GM12878 (cell line): ENCODE data around the gene TTC16. TPM values are rescaled to one million over a fixed set of nuclear protein-coding genes. Genes with fewer than 3 reads are reported as not detected.
A peak's percentile ranks its signal among the peaks of the same experiment; 100 is the strongest.

Experiments
- ATAC-seq: fragments of 200-7000 bp; cut with Tn5 transposase; 3 replicates; pipeline ENCODE4 v1.9.1; 2020; ENCODE audit warnings: mild to moderate bottlenecking, moderate library complexity
- BruUV-seq: library from RNA; stranded (reverse); fragments of 400-500 nt; replicated peaks from 2 replicates; lab custom pipeline; 2021; lab: Mats Ljungman, UMichigan
- CTCF ChIA-PET: fragments of 300-600 bp; sonication (Branson Sonifier 250); formaldehyde crosslinking; extraction: SDS; loops from one replicate; lab custom pipeline; 2021; ENCODE audit warnings: inconsistent platforms; lab: Yijun Ruan, JAX
- POLR2A ChIA-PET: fragments of 350-600 bp; formaldehyde crosslinking; extraction: SDS; loops from one replicate; lab custom pipeline; 2021; ENCODE audit warnings: inconsistent platforms; lab: Charles Lee
- RAD21 ChIA-PET: fragments of 300-600 bp; sonication (Branson Sonifier 250); formaldehyde crosslinking; loops from one replicate; lab custom pipeline; 2023; ENCODE audit warnings: antibody characterized with exemption; ENCODE audit not compliant: unreplicated experiment; lab: Charles Lee
- SMC1A ChIA-PET: fragments of 300-600 bp; sonication (Branson Sonifier 250); formaldehyde crosslinking; loops from one replicate; lab custom pipeline; 2023; ENCODE audit not compliant: unreplicated experiment, uncharacterized antibody; lab: Charles Lee
- DNase-seq: peaks from one replicate; pipeline ENCODE4 v3.0.0-alpha.2; 2011; ENCODE audit warnings: low read depth, low spot score
- FAIRE-seq: peaks from 3 replicates; lab custom pipeline; 2011; peaks lifted over from hg19 to GRCh38; lab: Jason Lieb, UNC
- H2AFZ ChIP-seq: 2 replicates; pipeline ENCODE4 v1.6.0; 2011; ENCODE audit warnings: low read depth, low read length, control low read depth; ENCODE audit not compliant: control insufficient read depth
- H3K27ac ChIP-seq: 2 replicates; pipeline ENCODE4 v1.5.1; 2011; ENCODE audit warnings: control low read depth; ENCODE audit not compliant: control insufficient read depth, insufficient read depth
- H3K27me3 ChIP-seq, 2 experiments: replicated peaks in 1 of 2; 2 replicates each; pipeline versions ENCODE4 v1.6.0 to v1.6.1; 2011; ENCODE audit warnings: low read length in 1 of 2; ENCODE audit not compliant: control insufficient read depth in 2 of 2, insufficient read depth in 2 of 2
- H3K36me3 ChIP-seq, 2 experiments: 2 replicates each; pipeline ENCODE4 v1.5.1; 2011; ENCODE audit warnings: low read length in 1 of 2; ENCODE audit not compliant: control insufficient read depth in 2 of 2, insufficient read depth in 2 of 2
- H3K4me1 ChIP-seq: 2 replicates; pipeline ENCODE4 v1.6.1; 2011; ENCODE audit warnings: mild to moderate bottlenecking, low read length, moderate library complexity, mixed read lengths; ENCODE audit not compliant: control insufficient read depth, insufficient read depth
- H3K4me2 ChIP-seq: 2 replicates; pipeline ENCODE4 v1.6.0; 2011; ENCODE audit warnings: control low read depth; ENCODE audit not compliant: control insufficient read depth, insufficient read depth
- H3K4me3 ChIP-seq: fragments of 200-600 bp; sonication (generic); 2 replicates; pipeline ENCODE4 v1.5.1; 2016
- H3K79me2 ChIP-seq: 2 replicates; pipeline ENCODE4 v1.6.0; 2011; ENCODE audit warnings: low read length; ENCODE audit not compliant: control insufficient read depth, insufficient read depth
- H3K9ac ChIP-seq: 2 replicates; pipeline ENCODE4 v1.8.0; 2011; ENCODE audit warnings: low read length, control low read depth, mixed read lengths; ENCODE audit not compliant: control insufficient read depth, insufficient read depth
- H3K9me3 ChIP-seq: replicated peaks from 3 replicates; pipeline ENCODE4 v1.5.1; 2011; ENCODE audit warnings: mild to moderate bottlenecking, low read length; ENCODE audit not compliant: control insufficient read depth, insufficient read depth
- H4K20me1 ChIP-seq: 2 replicates; pipeline ENCODE4 v1.6.0; 2011; ENCODE audit not compliant: control insufficient read depth, insufficient read depth
- PKNOX1 ChIP-seq: fragments of 450-650 bp; IDR thresholded peaks from 2 replicates; pipeline ENCODE4 v1.6.1; 2016; ENCODE audit warnings: mild to moderate bottlenecking
- REST ChIP-seq: IDR thresholded peaks from 2 replicates; pipeline ENCODE4 v1.6.1; 2012; ENCODE audit warnings: mild to moderate bottlenecking, low read depth, low read length
- WGBS: methylation state at CpG from one replicate; pipeline ENCODE4 v1.1.6; 2016; ENCODE audit warnings: low lambda C conversion rate; ENCODE audit not compliant: insufficient replicate concordance, insufficient coverage; ENCODE audit errors: missing lambda C conversion rate; 5-methylcytosine and 5-hydroxymethylcytosine counted together
- in situ Hi-C: fragments of 300-500 bp; cut with MboI; formaldehyde crosslinking; loops from 9 replicates; pipeline ENCODE4 v1.14.3; 2018; ENCODE audit warnings: mixed read lengths
- intact Hi-C: fragments of 100-400 bp; cut with micrococcal nuclease; formaldehyde crosslinking; loops from one replicate; pipeline ENCODE4 v1.14.2; 2022; ENCODE audit not compliant: unreplicated experiment
- polyA plus RNA-seq, 11 experiments: library from polyadenylated mRNA; depleted of rRNA in 4 of 11; unstranded in 6 of 11; stranded (reverse) in 5 of 11; fragments of >200 nt; fragmentation: Nextera tagmentation in 4 of 11; fragmentation: Illumina TruSeq in 1 of 11; extraction: Ambion mirVana in 4 of 11; extraction: Trizol in 1 of 11; gene quantifications; 1 replicate in 1 of 11; 2 replicates in 10 of 11; pipeline versions ENCODE4 v1.2.1 to v1.2.3, GENCODE V29; 2011 to 2016; ENCODE audit warnings: inconsistent platforms in 2 of 11, missing spikeins in 2 of 11, low read depth in 1 of 11
- total RNA-seq, 4 experiments: library from RNA; depleted of rRNA in 3 of 4; stranded (reverse); fragments of >200 nt in 3 of 4; fragmentation: Illumina TruSeq in 1 of 4; extraction: Trizol in 1 of 4; gene quantifications; 2 replicates each; pipeline versions ENCODE4 v1.2.1 to v1.2.3, GENCODE V29; 2013 to 2021

TTC16 gene
- total and polyA plus RNA-seq, 10 of the 15 experiments (the other 5 are each of a cell fraction or from before 2014, with no cell fraction given), result 0.03 TPM; not detected in 9

GRCh38 chr9:127751269-127752054, 35.6 kb downstream of the TTC16 start:
- DNase-seq, result no peak

More at GRCh38 chr9:127751269-127752054, 35.6 kb downstream of the TTC16 start:
- Histone ChIP-seq H3K36me3 (peaks cover 19 to 22% of the 10 kb centered on the region in 2 experiments), H3K27ac (no peak overlapping the region), H3K79me2 (no peaks in the 10 kb centered on the region), H4K20me1 (no peaks in the 10 kb centered on the region), H3K9ac (no peak overlapping the region), H3K4me2 (no peak overlapping the region), H2AFZ (no peak overlapping the region), H3K4me1 (no peaks in the 10 kb centered on the region), H3K27me3 (no peaks in the 10 kb centered on the region), H3K4me3 (no peak overlapping the region), H3K9me3 (no peaks in the 10 kb centered on the region)
- intact Hi-C loops, result no loop called here
- no TSS peak for BruUV-seq
- ATAC-seq (no peak), FAIRE-seq (no peak)
- ChIA-PET CTCF (no interaction called here), SMC1A (no interaction called here), POLR2A (interaction anchor here (1.3 kb wide), 1 partner anchor 8 kb away, joined by 3 read pairs; no protein-coding TSS in a partner anchor), RAD21 (interaction anchor here (0.5 kb wide), 1 partner anchor 26 kb away, joined by 3 read pairs; no protein-coding TSS in a partner anchor)
- 93% methylated on average over 10 of the region's 10 CpGs for WGBS
- TF ChIP-seq REST (peak; percentile 79), PKNOX1 (no peak)
- in situ Hi-C loops, result no loop called here
